CD4-positive, alpha-beta memory T cell (primary cell): ENCODE measurements around the gene PANX2. TPM values are rescaled to one million over a fixed set of nuclear protein-coding genes. Genes with fewer than 3 reads are reported as not detected.

Source experiments
- CTCF ChIA-PET: fragments of 350-600 bp; sonication (Branson Sonifier 250); formaldehyde crosslinking; loops from one replicate; lab custom pipeline; 2021; ENCODE audit warnings: inconsistent platforms; ENCODE audit not compliant: partially characterized antibody; lab: Charles Lee
- POLR2A ChIA-PET: fragments of 350-600 bp; sonication (Branson Sonifier 250); formaldehyde crosslinking; loops from one replicate; lab custom pipeline; 2021; ENCODE audit not compliant: partially characterized antibody; lab: Charles Lee
- DNase-seq, 5 donors: peaks; one replicate each; pipeline versions ENCODE4 v3.0.0 to v3.0.0-alpha.2; 2020 to 2022; ENCODE audit warnings: mixed read lengths in 1 of 5
- H3K27ac ChIP-seq: one replicate; pipeline ENCODE4 v1.7.0; 2013; ENCODE audit warnings: low read depth, low read length
- H3K27me3 ChIP-seq: 2 replicates; pipeline ENCODE4 v1.7.0; 2013; ENCODE audit warnings: mild to moderate bottlenecking, low read length, moderate library complexity; ENCODE audit not compliant: insufficient read depth
- H3K36me3 ChIP-seq: 2 replicates; pipeline ENCODE4 v1.7.0; 2013; ENCODE audit warnings: mild to moderate bottlenecking, low read length, moderate library complexity; ENCODE audit not compliant: insufficient read depth
- H3K4me1 ChIP-seq: 2 replicates; pipeline ENCODE4 v1.7.0; 2013; ENCODE audit warnings: mild to moderate bottlenecking, low read length, moderate library complexity; ENCODE audit not compliant: insufficient read depth
- H3K4me3 ChIP-seq, 2 donors: one replicate each; pipeline ENCODE4 v1.7.0; 2013; ENCODE audit warnings: low read length in 2 of 2, mild to moderate bottlenecking in 1 of 2
- H3K9me3 ChIP-seq, 2 donors: one replicate each; pipeline ENCODE4 v1.7.0; 2013; ENCODE audit warnings: low read length in 2 of 2, control low read depth in 1 of 2; ENCODE audit not compliant: control insufficient read depth in 1 of 2
- H3K27ac Mint-ChIP-seq, 7 donors: one replicate each; pipeline ENCODE4 v1.8.0; 2020 to 2021; ENCODE audit warnings: mixed read lengths in 7 of 7, mild to moderate bottlenecking in 6 of 7, inconsistent platforms in 3 of 7, moderate library complexity in 3 of 7
- H3K27me3 Mint-ChIP-seq, 2 donors: one replicate each; pipeline ENCODE4 v1.8.0; 2020 to 2021; ENCODE audit warnings: mixed read lengths in 2 of 2
- H3K36me3 Mint-ChIP-seq, 2 donors: one replicate each; pipeline ENCODE4 v1.8.0; 2020 to 2021; ENCODE audit warnings: mixed read lengths in 2 of 2, inconsistent platforms in 1 of 2, mild to moderate bottlenecking in 1 of 2
- H3K4me1 Mint-ChIP-seq, 4 donors: one replicate each; pipeline ENCODE4 v1.8.0; 2020 to 2021; ENCODE audit warnings: mixed read lengths in 4 of 4, mild to moderate bottlenecking in 1 of 4
- H3K4me3 Mint-ChIP-seq, 8 donors: one replicate each; pipeline ENCODE4 v1.8.0; 2020 to 2021; ENCODE audit warnings: mixed read lengths in 8 of 8, mild to moderate bottlenecking in 7 of 8, moderate library complexity in 6 of 8, inconsistent platforms in 3 of 8
- H3K9me3 Mint-ChIP-seq, 8 donors: one replicate each; pipeline ENCODE4 v1.8.0; 2020 to 2021; ENCODE audit warnings: mixed read lengths in 8 of 8, mild to moderate bottlenecking in 5 of 8, inconsistent platforms in 3 of 8, moderate library complexity in 1 of 8
- intact Hi-C: fragments of 100-400 bp; cut with micrococcal nuclease; formaldehyde crosslinking; loops from one replicate; pipeline ENCODE4 v1.15.1; 2023
- polyA plus RNA-seq, 2 donors: library from polyadenylated mRNA; unstranded; fragments of 300-500 nt; fragmentation: Illumina TruSeq; gene quantifications; one replicate each; pipeline ENCODE4 v1.2.3, GENCODE V29; 2021
- total RNA-seq, 2 experiments: library from RNA; stranded (reverse); gene quantifications; one replicate each; pipeline ENCODE4 v1.2.3, GENCODE V29; 2021

Gene PANX2
- total and polyA plus RNA-seq, 4 experiments from 2014 or later = not detected

DNA sequence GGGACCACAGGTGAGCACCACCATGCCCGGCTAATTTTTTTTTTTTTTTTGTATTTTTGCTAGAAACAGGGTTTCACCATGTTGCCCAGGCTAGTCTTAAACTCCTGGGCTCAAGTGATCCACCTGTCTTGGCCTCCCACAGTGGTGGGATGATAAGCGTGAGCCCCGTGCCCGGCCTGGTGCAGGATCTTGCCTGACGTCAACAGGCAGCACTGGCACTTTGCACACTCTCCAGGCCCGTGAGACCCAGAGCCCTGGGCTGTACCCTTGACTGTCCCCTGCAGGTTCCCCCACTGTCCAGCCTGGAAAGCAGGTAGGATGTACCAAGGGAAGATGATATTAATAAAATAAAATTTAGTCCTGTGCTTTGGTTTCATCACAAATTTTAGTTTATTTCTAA, 29.1 kb upstream of the PANX2 start:
- no peak overlapping the region for H3K4me3 Mint-ChIP-seq
- H3K27me3 ChIP-seq = no peaks in the 10 kb centered on the region
- DNase-seq = no peak
- intact Hi-C loops = no loop called here
- no peaks in the 10 kb centered on the region for H3K36me3 ChIP-seq
- no peak overlapping the region for H3K4me3 ChIP-seq
- no peaks in the 10 kb centered on the region for H3K9me3 ChIP-seq
- no peak overlapping the region for H3K27ac ChIP-seq
- no peak overlapping the region for H3K27ac Mint-ChIP-seq
- ChIA-PET POLR2A (interaction anchor here (0.7 to 1.6 kb wide), 2 partner anchors 10 to 64 kb away, joined by 3 to 4 read pairs; no protein-coding TSS in a partner anchor), CTCF (interaction anchor here (1.6 kb wide), 1 partner anchor 100 kb away, joined by 3 read pairs; no protein-coding TSS in a partner anchor)
- H3K36me3 Mint-ChIP-seq = no peaks in the 10 kb centered on the region
- H3K27me3 Mint-ChIP-seq = peaks cover 17% of the 10 kb centered on the region in 2 donors
- no peaks in the 10 kb centered on the region for H3K4me1 Mint-ChIP-seq
- no peaks in the 10 kb centered on the region for H3K4me1 ChIP-seq
- no peaks in the 10 kb centered on the region for H3K9me3 Mint-ChIP-seq

DNA sequence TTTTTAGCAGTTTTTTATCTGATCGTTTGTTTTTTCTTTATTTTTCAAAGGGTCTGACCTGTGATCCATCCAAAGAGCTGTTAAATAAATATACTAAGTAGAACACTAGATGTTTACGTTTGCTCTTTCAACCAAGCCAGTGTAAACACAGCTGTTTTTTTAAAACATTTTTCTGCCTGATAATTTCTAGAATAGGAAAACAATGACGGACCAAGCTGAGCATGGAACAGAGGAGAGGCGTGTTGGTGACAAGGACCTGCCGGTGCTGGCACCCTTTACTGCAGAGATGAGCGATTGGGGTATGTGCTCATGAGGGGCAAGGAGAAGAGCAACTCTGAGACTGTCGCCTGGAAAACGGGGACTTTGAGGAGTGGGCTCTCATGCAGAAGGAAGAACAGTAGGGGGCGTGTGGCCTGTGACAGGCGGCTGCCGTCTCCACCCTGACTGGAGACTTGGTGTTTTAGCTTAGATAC, 28.6 kb upstream of the PANX2 start:
- H3K4me3 ChIP-seq = no peak overlapping the region
- intact Hi-C loops = no loop called here
- Mint-ChIP-seq H3K4me3 (no peak overlapping the region), H3K27ac (no peak overlapping the region), H3K9me3 (no peaks in the 10 kb centered on the region), H3K27me3 (peaks cover 15% of the 10 kb centered on the region in 2 donors), H3K36me3 (no peaks in the 10 kb centered on the region), H3K4me1 (peaks cover 0 to 3% (median 0%) of the 10 kb centered on the region in 4 donors)
- no peak overlapping the region for H3K27ac ChIP-seq
- ChIA-PET CTCF (interaction anchor here (1.6 kb wide), 1 partner anchor 99 kb away, joined by 3 read pairs; no protein-coding TSS in a partner anchor), POLR2A (interaction anchor here (0.7 to 1.6 kb wide), 2 partner anchors 9 to 64 kb away, joined by 3 to 4 read pairs; no protein-coding TSS in a partner anchor)
- no peaks in the 10 kb centered on the region for H3K9me3 ChIP-seq
- no peaks in the 10 kb centered on the region for H3K27me3 ChIP-seq
- H3K4me1 ChIP-seq = no peaks in the 10 kb centered on the region
- DNase-seq = no peak
- H3K36me3 ChIP-seq = no peaks in the 10 kb centered on the region

DNA sequence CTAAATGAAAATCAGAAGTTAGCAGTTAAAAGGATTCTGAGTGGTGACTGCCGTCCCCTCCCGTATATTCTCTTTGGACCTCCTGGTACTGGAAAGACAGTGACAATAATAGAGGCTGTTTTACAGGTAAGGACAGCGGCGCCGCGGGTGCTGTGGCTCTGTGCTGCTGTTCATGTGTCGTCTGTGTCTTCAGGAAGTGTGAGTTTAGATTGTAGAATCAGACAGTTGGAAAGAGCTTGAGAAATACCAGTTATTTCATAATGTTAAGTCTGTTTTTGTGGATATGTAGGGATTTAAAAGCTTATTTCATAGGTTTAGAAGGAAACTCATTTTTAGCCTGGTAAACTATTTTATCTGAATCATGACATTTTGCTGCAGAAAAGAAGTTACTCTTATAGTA, 27.4 kb upstream of the PANX2 start:
- DNase-seq = no peak
- H3K9me3 Mint-ChIP-seq = no peaks in the 10 kb centered on the region

DNA sequence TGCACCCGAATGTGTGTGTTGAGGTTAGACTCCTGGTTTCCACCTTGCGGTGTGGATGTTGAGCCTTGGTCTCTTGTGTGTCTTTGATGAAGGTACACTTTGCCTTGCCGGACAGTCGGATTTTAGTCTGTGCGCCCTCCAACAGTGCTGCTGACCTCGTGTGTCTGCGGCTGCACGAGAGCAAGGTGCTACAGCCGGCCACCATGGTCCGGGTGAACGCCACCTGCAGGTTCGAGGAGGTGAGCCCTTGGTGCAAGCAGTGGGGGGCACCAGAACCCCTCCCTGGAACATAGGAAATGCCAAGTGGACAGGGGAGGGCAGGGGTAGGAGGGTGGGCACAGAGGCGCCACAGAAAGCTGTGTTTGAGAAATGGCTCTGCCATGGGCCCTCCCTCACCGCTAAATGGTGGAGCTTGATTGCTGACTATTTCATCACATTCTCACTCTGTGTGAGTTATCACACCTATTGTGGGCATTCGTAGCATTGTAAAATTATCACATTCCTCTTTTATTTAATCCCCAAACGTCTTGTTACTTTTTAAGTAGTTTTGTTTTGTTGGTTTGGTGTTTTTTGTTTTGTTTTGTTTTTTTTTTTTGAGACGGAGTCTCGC, 26.4 kb upstream of the PANX2 start:
- no peak overlapping the region for H3K27ac ChIP-seq
- intact Hi-C loops = no loop called here
- no peaks in the 10 kb centered on the region for H3K36me3 ChIP-seq
- Mint-ChIP-seq H3K36me3 (no peaks in the 10 kb centered on the region), H3K4me1 (peaks cover 0 to 4% (median 0%) of the 10 kb centered on the region in 4 donors), H3K4me3 (no peak overlapping the region), H3K27ac (no peak overlapping the region), H3K9me3 (no peaks in the 10 kb centered on the region), H3K27me3 (peaks cover 8 to 11% of the 10 kb centered on the region in 2 donors)
- ChIA-PET POLR2A (no interaction called here), CTCF (no interaction called here)
- H3K27me3 ChIP-seq = no peaks in the 10 kb centered on the region
- H3K9me3 ChIP-seq = no peaks in the 10 kb centered on the region
- H3K4me1 ChIP-seq = no peaks in the 10 kb centered on the region
- H3K4me3 ChIP-seq = no peak overlapping the region
- no peak for DNase-seq

More for the DNA sequence above, 27.4 kb upstream of the PANX2 start:
- ChIA-PET POLR2A (no interaction called here), CTCF (interaction anchor here (1.6 kb wide), 1 partner anchor 98 kb away, joined by 3 read pairs; no protein-coding TSS in a partner anchor)
- Mint-ChIP-seq H3K36me3 (no peaks in the 10 kb centered on the region), H3K4me3 (no peak overlapping the region), H3K4me1 (peaks cover 0 to 4% (median 0%) of the 10 kb centered on the region in 4 donors), H3K27ac (peak overlapping the region in 1 of 7 donors; percentile 4), H3K27me3 (peaks cover 10 to 12% of the 10 kb centered on the region in 2 donors)
- Histone ChIP-seq H3K4me1 (no peaks in the 10 kb centered on the region), H3K4me3 (no peak overlapping the region), H3K27ac (no peak overlapping the region), H3K27me3 (no peaks in the 10 kb centered on the region), H3K9me3 (no peaks in the 10 kb centered on the region), H3K36me3 (no peaks in the 10 kb centered on the region)
- intact Hi-C loops = no loop called here

DNA sequence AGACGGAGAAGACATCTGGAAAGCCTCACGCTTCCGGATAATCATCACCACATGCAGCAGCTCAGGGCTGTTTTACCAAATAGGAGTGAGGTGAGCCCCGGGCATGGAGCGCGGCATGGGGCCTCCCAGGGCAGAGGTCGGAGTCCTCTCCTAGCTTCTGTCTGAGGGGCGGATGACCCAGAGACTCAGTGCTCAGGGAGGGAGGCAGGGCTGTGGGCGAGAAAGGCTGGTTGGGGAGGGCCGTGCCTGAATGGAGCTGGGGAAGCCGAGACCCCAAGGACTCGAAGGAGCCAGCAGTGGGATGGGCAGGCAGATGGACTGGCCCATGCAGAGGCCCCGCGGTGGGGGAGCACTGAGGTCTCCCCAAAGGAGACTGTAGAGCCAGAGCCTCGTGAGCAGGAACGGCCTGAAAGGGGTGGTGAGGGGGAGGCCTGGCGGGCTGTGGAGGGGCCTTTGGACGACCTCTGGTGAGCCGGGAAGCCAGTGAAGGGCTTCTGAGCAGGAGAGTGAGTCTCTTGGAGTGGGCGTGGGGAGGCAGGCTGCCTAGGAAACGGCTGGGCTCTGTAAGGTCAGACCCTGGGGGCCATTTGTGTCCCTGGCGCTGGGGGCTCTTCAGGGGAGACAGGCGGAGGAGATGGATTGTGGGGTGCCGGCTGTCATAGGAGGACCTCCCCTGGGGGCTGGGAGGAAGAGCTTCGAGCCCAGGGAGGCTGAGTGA, 24.7 kb upstream of the PANX2 start:
- DNase-seq = no peak
- Histone ChIP-seq H3K27ac (no peak overlapping the region), H3K4me1 (no peaks in the 10 kb centered on the region), H3K4me3 (no peak overlapping the region), H3K36me3 (no peaks in the 10 kb centered on the region), H3K9me3 (no peaks in the 10 kb centered on the region), H3K27me3 (no peaks in the 10 kb centered on the region)
- H3K9me3 Mint-ChIP-seq = no peaks in the 10 kb centered on the region
- intact Hi-C loops = loop anchor here (5.0 kb wide), 1 partner anchor 196 kb away; the partner anchor contains the start of gene PPP6R2
- H3K36me3 Mint-ChIP-seq = no peaks in the 10 kb centered on the region
- H3K27ac Mint-ChIP-seq = no peak overlapping the region
- POLR2A ChIA-PET = no interaction called here
- peaks cover 5 to 6% of the 10 kb centered on the region in 2 donors for H3K27me3 Mint-ChIP-seq
- CTCF ChIA-PET = interaction anchor here (1.0 kb wide), 1 partner anchor 65 kb away, joined by 3 read pairs; no protein-coding TSS in a partner anchor
- H3K4me3 Mint-ChIP-seq = no peak overlapping the region
- peaks cover 0 to 4% (median under 1%) of the 10 kb centered on the region in 4 donors for H3K4me1 Mint-ChIP-seq

DNA sequence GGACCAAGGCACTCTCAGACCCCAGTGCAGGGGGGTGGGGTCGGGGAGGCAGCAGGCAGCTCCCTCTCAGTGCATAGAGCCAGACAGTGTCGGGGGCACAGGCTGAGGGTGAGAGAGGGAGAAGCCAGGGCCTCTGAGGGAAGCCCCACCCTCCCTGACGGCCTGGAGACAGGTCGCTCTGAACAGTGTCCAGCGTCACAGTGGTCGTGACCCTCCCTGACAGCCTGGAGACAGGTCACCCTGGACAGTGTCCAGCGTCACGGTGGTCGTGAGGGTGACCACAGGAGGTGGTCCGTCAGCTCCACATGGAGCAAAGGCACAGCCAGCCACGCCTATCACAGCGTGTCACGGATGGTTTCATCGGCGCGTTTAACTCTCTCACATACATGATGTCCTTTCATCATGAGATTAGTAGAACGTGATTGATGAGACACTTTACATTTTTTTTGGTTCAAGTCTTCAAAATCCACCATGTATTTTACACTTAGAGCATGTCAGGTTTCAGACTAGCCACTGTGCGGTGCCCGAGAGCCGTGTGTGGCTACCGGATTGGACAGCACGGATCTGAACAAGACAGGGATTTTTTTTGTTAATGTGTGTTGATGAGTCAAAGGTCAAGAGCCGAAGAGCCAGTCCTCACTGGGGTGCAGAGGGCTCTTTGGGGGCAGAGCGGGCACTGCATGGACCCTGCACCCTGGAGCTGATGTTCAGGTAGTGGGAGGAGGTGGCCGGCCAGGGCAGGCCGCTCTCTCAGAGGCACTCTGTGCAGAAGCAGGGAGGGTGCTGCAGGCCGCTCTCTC, 23.9 kb upstream of the PANX2 start:
- intact Hi-C loops = loop anchor here (5.0 kb wide), 1 partner anchor 196 kb away; the partner anchor contains the start of gene PPP6R2
- no peaks in the 10 kb centered on the region for H3K36me3 Mint-ChIP-seq
- H3K4me1 Mint-ChIP-seq = peaks cover 0 to 4% (median under 1%) of the 10 kb centered on the region in 4 donors
- peaks cover 5 to 6% of the 10 kb centered on the region in 2 donors for H3K27me3 Mint-ChIP-seq
- peak overlapping the region in 1 of 7 donors; percentile 13 for H3K27ac Mint-ChIP-seq
- Histone ChIP-seq H3K27me3 (no peaks in the 10 kb centered on the region), H3K4me1 (no peaks in the 10 kb centered on the region), H3K27ac (no peak overlapping the region), H3K9me3 (no peaks in the 10 kb centered on the region), H3K4me3 (no peak overlapping the region), H3K36me3 (no peaks in the 10 kb centered on the region)
- H3K9me3 Mint-ChIP-seq = no peaks in the 10 kb centered on the region
- ChIA-PET POLR2A (no interaction called here), CTCF (interaction anchor here (1.0 kb wide), 1 partner anchor 65 kb away, joined by 3 read pairs; no protein-coding TSS in a partner anchor)
- no peak for DNase-seq
- no peak overlapping the region for H3K4me3 Mint-ChIP-seq
